Measurements from ENCODE around the gene FAM184A. TPM values are rescaled to one million over a fixed set of nuclear protein-coding genes. Genes with fewer than 3 reads are reported as not detected.

FAM184A gene
- total and polyA plus RNA-seq, 9 of the 15 experiments (the other 6 are each of a cell fraction or from before 2014, with no cell fraction given) = 6.4 to 18.7 (median 13.1) TPM

DNA sequence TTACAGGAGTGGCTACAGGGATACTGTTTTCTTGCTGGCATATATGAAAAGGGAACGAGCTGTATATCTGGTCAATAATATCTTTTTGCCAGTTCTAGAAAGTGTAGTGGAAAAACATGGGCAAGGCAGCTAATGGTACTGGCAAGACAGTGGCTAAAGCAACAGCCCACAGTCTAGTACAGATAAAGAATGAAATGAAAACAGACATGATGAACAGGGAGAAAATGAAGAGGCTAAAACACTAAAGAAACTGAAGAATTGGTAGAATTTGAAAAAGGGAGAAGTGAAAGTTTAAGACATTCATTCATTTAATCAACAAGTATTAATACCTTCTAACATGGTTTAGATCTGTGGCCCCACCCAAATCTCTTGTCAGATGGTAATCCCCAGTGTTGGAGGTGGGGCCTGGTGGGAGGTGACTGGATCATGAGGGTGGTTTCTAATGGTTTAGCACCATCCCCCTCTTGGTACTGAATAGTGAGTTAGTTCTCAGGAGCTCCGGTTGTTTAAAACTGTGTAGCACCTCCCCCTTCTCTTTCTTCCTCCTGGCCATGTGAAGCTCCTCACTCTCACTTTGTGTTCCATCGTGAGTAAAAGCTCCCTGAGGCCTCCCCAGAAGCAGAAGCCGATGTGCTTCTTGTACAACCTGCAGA, 18.1 kb downstream of the FAM184A start:
- in situ Hi-C loops (cut with MboI) = no loop called here
- TF ChIP-seq MIER1 (IDR thresholded peaks at IDR 0.05; ENCODE audit: low read depth) = no peak
- no peak for TF ChIP-seq NFE2 (IDR thresholded peaks at IDR 0.05; ENCODE audit: low read depth)
- TF ChIP-seq, protein P1, sequence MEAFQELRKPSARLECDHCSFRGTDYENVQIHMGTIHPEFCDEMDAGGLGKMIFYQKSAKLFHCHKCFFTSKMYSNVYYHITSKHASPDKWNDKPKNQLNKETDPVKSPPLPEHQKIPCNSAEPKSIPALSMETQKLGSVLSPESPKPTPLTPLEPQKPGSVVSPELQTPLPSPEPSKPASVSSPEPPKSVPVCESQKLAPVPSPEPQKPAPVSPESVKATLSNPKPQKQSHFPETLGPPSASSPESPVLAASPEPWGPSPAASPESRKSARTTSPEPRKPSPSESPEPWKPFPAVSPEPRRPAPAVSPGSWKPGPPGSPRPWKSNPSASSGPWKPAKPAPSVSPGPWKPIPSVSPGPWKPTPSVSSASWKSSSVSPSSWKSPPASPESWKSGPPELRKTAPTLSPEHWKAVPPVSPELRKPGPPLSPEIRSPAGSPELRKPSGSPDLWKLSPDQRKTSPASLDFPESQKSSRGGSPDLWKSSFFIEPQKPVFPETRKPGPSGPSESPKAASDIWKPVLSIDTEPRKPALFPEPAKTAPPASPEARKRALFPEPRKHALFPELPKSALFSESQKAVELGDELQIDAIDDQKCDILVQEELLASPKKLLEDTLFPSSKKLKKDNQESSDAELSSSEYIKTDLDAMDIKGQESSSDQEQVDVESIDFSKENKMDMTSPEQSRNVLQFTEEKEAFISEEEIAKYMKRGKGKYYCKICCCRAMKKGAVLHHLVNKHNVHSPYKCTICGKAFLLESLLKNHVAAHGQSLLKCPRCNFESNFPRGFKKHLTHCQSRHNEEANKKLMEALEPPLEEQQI (IDR thresholded peaks at IDR 0.05) = no peak
- no peak for TF ChIP-seq CEBPZ (IDR thresholded peaks at IDR 0.05; ENCODE audit: borderline replicate concordance, low read depth, low read length)
- no peak for TF ChIP-seq RBM17 (IDR thresholded peaks at IDR 0.05; ENCODE audit: borderline replicate concordance, low read depth, low read length)
- no peak for TF ChIP-seq BMI1 (IDR thresholded peaks at IDR 0.05; ENCODE audit: low read length)
- TF ChIP-seq ZNF717 (CRISPR knock-in tag; IDR thresholded peaks at IDR 0.05) = no peak
- TF ChIP-seq ZBED1 (IDR thresholded peaks at IDR 0.05) = no peak
- peak; percentile 52 for TF ChIP-seq PRDM10 (IDR thresholded peaks at IDR 0.05; ENCODE audit: partially characterized antibody)
- TF ChIP-seq, protein P2, sequence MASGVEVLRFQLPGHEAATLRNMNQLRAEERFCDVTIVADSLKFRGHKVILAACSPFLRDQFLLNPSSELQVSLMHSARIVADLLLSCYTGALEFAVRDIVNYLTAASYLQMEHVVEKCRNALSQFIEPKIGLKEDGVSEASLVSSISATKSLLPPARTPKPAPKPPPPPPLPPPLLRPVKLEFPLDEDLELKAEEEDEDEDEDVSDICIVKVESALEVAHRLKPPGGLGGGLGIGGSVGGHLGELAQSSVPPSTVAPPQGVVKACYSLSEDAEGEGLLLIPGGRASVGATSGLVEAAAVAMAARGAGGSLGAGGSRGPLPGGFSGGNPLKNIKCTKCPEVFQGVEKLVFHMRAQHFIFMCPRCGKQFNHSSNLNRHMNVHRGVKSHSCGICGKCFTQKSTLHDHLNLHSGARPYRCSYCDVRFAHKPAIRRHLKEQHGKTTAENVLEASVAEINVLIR (CRISPR knock-in tag; IDR thresholded peaks at IDR 0.05) = no peak
- TF ChIP-seq MAZ (CRISPR knock-in tag; conservative IDR thresholded peaks at IDR 0.05 in 1 of 2, IDR thresholded peaks at IDR 0.05 in 1 of 2) = 0 out of 4 replicates have a peak, but pooled peaks of 1 of the 2 experiments have one; percentile 19

More for the DNA sequence above, 18.1 kb downstream of the FAM184A start:
- H3K9me1 ChIP-seq (ENCODE audit: control insufficient read depth, insufficient read depth, low read length) = no peaks in the 10 kb centered on the region
- no TSS peak for BruUV-seq (replicated peaks)
- no peaks in the 10 kb centered on the region for H3K27me3 ChIP-seq (ENCODE audit: control insufficient read depth in 2 of 2, insufficient read depth in 2 of 2, low read length in 2 of 2)
- no peaks in the 10 kb centered on the region for H3K9me3 ChIP-seq (replicated peaks; ENCODE audit: control insufficient read depth, insufficient read depth, low read depth, low read length)
- peaks cover 0 to 12% of the 10 kb centered on the region in 2 experiments; a peak in 2 of 5 replicates for H3K4me1 ChIP-seq (replicated peaks in 1 of 2; ENCODE audit: control insufficient read depth in 2 of 2, insufficient read depth in 2 of 2, low read length in 2 of 2)
- intact Hi-C loops (cut with micrococcal nuclease) = no loop called here
- 12% methylated on average over 4 of the region's 4 CpGs for WGBS (ENCODE audit: insufficient coverage, low coverage, missing lambda C conversion rate)
- H4K20me1 ChIP-seq (replicated peaks; ENCODE audit: control insufficient read depth, insufficient read depth, low read length) = no peaks in the 10 kb centered on the region
- H2AFZ ChIP-seq (ENCODE audit: low read depth, low read length) = peak overlapping the region; percentile 48; the same call in 1 of the 2 replicates
- no peaks in the 10 kb centered on the region for H3K36me3 ChIP-seq (ENCODE audit: control insufficient read depth, insufficient read depth, low read length)
- H3K27ac ChIP-seq (ENCODE audit: extremely low read depth, low read depth, low read length) = no peak overlapping the region
- H3K4me2 ChIP-seq (ENCODE audit: insufficient read depth, low read length) = peak overlapping the region; percentile 9; the same call in 1 of the 2 replicates
- 0 out of 3 replicates have a peak, but pooled peaks cover 4% of the 10 kb centered on the region for H3K79me2 ChIP-seq (ENCODE audit: control insufficient read depth, insufficient read depth, low read length)
- FAIRE-seq (peak; percentile 62), DNase-seq (ENCODE audit: extremely low read depth in 1 of 4, low spot score in 3 of 4) (peak in 1 of 4 experiments; percentile 48), ATAC-seq (peak; percentile 84)
- ChIA-PET POLR2A (interaction anchor here (0.5 to 2.9 kb wide), 7 partner anchors 8 to 25 kb away, joined by 3 to 9 read pairs (median 3); no protein-coding TSS in a partner anchor), CTCF (ENCODE audit: low intra/inter-chr PET ratio) (no interaction called here)
- no peak overlapping the region for H3K4me3 ChIP-seq
- H3K9ac ChIP-seq (ENCODE audit: insufficient read depth in 1 of 2, low read depth in 2 of 2, low read length in 2 of 2) = no peak overlapping the region

Measured in K562 (cell line).